ENCODE results near the gene NCR3LG1.

The NCR3LG1 gene

DNA sequence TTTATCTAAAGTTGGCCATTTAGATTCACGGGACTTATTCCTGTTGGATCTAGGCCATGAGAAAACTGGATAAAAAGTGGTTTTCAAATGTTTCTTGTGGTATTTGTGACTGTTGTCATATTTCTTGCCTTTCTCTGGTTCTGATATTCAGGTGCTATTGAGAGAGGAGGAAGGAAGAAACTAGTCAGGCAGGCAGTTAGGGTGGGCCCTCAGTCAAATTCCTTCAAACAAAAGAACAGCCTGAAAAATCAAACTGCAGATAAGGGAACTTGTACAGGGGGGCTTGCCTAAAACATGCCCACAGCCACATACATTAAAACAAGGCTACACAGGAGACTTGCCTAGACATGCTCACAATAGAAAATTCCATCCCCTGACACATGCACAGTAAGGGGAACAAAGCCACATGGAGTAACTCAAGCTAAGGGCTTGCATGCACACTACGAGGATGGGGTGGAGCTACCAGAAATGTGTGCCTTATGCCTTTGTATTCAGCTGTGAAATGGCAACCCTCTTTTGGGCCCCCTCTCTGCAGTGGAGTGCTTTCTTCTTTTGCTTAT lies 18.2 kb downstream of the NCR3LG1 start:
- in situ Hi-C loops (cut with MboI; ENCODE audit: low sequenced_read_pairs): no loop called here

DNA sequence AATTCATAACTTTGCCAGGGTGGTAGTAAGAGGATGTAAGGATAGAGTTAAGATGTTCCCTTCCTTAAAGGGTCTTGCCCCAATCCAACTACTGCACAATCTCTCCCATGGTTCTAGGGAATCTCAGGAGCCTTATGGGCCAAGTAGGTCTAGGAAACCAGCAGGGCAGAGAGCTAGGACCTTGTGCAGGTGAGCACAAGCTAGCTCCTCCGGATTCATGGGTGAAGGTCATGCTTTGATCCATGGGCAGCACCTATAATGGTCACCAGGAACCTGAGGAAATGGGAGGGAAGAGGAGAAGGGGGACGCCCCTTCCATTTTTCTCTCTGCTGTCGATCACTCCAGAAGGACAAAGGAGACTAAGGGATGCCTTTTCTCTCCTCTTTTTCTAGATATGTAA lies 20.0 kb downstream of the NCR3LG1 start:
- in situ Hi-C loops (cut with MboI; ENCODE audit: low sequenced_read_pairs): no loop called here

DNA sequence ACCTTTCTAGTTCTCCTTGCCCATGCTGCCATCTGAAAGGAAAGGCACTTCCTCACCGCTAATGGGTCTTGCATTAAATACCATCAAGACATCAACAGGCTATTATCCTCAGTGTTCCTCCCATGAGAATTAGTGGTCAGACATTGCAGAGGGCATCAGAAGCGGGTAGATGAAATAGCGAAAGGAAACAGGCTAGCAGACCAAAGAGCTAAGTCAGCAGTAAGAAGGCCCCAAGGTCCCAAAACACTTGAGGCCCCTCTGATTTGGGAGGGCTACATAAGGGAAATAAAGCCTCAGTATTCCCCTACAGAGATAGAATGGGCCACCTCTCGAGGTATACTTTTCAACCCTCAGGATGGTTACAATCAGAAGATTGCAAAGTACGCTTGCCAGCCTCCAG lies 23.9 kb downstream of the NCR3LG1 start:
- in situ Hi-C loops (cut with MboI; ENCODE audit: low sequenced_read_pairs): loop anchor here (25.0 kb wide), 1 partner anchor 137 kb away; no protein-coding TSS in a partner anchor

DNA sequence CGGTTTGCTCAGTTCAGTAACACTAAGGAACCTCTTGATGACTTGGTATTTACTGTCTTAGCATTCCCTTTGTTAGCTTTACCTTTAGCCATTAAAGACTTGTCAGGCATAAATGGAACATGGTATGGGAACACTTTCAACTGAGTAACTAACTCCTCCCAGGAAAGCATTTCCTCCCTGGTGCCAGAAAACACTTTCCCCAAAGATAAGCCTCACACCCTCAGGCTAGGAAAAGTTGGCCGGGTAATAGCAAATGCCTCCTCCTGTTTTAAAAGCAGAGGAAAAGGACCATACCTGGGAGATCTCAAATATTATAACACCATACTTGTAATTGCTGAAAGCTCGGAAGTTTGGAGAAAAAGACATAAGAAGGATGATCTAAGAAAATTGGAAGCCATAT lies 24.9 kb downstream of the NCR3LG1 start:
- in situ Hi-C loops (cut with MboI; ENCODE audit: low sequenced_read_pairs): loop anchor here (25.0 kb wide), 1 partner anchor 136 kb away; no protein-coding TSS in a partner anchor

DNA sequence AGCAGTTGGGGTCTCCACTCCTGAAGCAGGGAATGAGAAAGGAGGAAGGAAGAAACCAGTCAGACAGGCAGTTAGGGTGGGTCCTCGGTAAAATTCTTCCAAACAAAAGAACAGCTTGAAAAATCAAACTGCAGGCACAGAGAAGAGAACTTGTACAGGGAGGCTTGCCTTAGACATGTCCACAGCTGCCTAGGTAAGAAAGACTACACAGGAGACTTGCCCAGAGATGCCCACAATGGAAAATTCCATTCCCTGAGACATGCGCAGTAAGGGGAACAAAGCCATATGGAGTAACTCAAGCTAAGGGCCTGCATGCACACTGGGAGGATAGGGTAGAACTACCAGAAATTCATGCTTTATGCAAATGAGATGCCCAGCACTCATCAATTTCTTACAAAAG lies 27.1 kb downstream of the NCR3LG1 start:
- in situ Hi-C loops (cut with MboI; ENCODE audit: low sequenced_read_pairs): loop anchor here (25.0 kb wide), 1 partner anchor 134 kb away; no protein-coding TSS in a partner anchor

DNA sequence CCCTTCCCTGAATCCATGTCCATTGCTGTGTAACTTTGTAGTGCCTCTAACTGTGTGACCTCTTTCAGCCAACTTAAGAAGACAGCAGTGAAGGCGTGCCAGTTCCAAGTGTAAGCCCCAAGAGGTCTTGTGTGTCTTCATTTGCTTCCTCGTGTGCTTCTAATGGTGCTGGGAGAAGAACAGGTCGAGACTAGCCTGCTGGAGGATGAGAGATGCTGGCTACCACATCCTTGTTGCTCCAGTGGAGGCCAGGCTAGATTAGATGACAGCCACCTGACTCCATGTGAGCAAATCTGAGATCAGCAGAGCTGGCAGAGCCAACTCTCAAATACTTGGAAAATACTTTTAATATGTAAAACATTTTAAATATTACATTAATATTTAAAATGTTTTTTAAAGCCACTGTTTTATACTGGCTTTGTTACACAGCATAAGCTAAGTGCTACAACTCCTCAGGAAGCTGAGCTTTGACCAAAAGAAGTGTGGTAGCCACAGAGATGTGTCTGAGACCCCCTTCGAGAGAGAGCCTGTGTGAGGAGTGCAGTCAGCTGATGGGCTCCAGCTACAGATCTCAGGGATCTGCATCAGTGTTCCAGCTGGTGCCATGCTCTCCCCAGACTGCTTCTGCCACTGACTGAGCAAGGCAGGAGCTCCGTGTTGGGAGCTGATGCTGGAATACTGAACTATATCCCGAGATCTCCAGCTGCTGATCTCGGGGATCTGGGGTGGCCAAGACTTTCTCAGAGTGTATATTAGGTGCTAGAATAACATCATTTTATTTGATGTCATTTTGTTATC lies 28.0 kb downstream of the NCR3LG1 start:
- in situ Hi-C loops (cut with MboI; ENCODE audit: low sequenced_read_pairs): loop anchor here (25.0 kb wide), 1 partner anchor 133 kb away; no protein-coding TSS in a partner anchor

DNA sequence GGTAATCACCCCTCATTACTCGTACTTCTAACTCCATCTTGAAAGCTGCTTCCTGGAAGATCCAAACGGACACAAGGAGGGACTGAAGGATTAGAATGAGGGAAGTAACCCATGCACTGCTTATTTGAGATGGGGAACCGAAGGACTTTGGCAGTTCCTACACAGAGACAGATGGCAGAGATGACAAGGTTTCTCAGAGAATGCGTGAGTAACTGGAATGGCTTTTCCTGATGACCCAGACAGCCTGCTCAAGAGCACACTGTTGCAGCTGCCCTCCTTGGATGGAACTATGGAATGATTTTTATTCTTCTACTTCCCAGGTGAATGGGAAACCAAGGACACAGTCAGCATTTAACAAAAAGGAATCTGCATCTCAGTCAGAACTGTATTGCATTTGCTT lies 29.6 kb downstream of the NCR3LG1 start:
- in situ Hi-C loops (cut with MboI; ENCODE audit: low sequenced_read_pairs): loop anchor here (25.0 kb wide), 1 partner anchor 131 kb away; no protein-coding TSS in a partner anchor

DNA sequence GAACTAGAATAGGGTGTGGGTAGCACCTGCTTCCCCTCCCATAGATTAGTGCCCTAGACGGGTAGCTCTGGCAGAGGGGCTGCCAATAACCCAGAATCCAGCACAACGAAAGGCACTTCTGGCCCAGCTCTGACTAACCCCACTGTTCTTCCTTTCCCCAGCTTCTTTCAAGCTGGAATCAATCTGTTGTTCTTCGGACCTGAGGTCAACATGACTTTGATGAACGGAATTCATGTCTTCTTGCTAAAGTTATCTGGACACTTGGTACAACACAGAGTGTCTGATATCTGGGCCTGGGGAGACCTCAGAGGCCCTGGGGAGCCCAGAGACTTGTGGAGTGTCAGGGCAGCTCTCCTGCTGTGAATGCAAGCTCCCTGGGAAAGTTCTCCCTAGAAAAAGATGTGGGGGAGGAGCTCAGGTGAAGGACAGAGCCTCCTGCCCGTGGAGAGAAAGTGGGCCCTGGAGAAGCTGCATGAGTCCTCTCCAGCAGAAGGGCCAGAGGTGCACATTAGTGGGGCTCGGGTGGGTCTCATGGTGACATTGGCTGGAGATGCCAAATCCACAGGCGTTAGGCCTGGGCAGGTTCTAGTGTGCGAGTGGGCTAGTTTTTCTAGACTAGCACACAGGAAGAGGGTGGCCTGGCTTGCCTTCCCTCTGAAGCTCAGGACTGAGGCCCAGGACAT lies 30.6 kb downstream of the NCR3LG1 start:
- in situ Hi-C loops (cut with MboI; ENCODE audit: low sequenced_read_pairs): loop anchor here (25.0 kb wide), 1 partner anchor 130 kb away; no protein-coding TSS in a partner anchor

DNA sequence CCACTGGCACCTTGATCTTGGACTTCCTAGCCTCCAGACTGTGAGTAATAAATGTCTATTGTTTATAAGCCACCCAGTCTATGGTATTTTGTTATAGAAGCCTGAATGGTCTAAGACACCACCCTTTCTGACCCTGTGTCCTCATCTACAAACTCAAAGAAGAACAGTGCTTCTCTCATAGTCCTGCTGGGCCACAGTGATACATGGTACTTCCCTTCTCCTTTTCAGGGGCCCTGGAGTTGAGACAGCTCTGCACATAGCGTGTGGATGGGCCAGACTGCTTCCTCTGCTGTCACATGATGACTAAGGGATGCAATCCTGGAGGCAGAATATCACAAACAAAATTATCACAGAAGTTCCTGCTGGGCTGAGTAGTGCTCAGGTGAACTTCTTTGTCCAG lies 31.9 kb downstream of the NCR3LG1 start:
- in situ Hi-C loops (cut with MboI; ENCODE audit: low sequenced_read_pairs): loop anchor here (25.0 kb wide), 1 partner anchor 129 kb away; no protein-coding TSS in a partner anchor

DNA sequence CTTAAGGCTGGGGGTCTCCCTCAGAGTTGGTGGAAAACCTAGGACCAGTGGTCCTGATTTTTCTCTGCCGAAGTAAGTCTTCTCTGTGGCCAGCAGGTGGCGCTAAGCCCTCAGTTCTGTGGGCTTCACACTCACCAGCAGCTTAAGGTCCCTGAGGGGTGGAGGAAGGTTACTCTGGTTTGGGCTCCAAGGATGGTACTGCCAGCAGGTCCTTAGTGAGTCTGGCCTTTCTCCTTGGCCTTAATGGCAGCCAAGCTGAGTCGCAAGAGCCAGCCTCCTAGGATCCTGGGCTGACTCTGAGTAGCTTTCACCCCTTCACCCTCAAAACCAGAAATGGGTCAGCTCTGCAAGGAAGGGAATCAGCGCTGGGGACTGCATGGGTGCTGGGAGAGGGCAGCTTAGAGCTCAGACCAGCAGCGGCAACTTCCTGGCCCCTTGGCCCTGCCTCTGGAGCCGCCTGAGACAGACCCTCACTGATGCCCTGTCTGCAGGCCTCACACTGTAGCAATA lies 32.5 kb downstream of the NCR3LG1 start:
- in situ Hi-C loops (cut with MboI; ENCODE audit: low sequenced_read_pairs): loop anchor here (25.0 kb wide), 1 partner anchor 128 kb away; no protein-coding TSS in a partner anchor

DNA sequence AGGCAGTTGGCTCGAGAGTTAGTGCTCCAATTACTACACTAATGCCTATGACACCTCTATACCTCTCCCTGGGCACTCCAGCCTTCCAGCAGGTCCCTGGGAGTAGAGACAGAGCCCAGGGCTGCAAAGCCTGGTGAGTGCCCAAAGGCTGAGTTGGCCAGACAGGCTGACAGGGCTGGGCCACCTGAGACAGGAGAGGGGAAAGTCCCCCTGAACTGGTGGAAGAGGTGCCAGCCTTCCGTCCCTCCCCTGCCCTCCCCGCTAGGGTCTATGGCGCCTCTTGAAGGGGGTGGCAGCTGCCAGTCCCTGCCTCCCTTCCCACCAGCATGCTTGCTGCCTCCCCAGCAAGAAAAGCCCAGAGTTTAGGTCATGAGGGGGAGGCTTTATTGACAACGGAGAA lies 33.9 kb downstream of the NCR3LG1 start:
- in situ Hi-C loops (cut with MboI; ENCODE audit: low sequenced_read_pairs): loop anchor here (25.0 kb wide), 1 partner anchor 127 kb away; no protein-coding TSS in a partner anchor

DNA sequence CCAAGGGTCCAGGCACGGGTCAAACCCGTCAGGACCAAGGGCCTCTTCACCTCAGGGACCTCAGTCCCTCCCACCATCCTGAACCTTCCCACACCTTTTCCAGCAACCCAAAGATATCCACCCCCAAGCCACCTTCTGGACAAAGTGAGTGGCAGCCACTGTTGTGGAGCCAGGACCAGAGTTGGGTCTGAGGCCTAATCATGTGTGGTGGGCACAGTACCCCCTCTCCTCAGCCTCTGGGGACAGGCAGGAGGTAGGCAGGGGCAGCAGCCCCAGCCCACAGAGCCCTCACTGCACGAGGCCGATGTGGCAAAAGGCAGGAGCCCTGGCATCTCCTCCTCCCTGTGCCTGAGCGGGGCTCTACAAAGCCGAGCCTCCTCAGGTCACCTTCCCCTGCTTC lies 34.3 kb downstream of the NCR3LG1 start:
- in situ Hi-C loops (cut with MboI; ENCODE audit: low sequenced_read_pairs): loop anchor here (25.0 kb wide), 1 partner anchor 126 kb away; no protein-coding TSS in a partner anchor

DNA sequence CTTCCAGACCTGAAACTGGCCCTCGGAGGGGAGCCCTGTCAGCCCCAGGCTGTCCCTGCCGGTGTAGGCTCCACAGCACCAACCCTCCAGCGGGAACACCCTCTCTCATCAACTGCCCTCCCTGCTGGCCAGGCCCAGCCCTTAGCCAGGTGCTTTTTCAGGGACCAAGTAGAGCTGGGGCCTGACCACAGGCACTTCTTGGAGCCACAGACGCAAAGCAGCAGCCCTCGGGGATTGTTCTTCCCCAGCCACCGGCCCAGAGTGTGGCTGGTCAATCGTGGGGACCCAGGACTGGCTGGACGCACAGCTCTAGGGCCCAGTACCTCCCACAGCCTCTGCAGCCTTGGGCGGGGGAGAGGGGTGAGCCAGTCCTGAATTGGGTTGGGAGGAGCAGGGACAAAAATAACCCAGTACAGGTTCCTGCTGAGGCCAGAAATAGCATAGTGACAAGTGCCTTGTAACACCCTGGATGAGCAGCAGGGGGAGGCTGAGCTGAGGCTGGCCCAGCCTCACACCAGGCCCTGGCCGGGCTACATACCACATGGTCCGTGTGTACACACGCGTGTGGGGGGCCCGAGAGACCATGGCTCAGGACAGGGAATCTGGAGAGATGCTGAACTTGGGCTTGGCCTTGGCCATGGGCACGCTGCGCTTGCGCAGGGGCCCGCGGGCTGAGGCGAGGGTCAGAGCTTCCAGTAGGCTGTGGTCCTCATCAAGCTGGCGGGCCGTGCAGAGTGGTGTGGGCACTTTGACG lies 34.9 kb downstream of the NCR3LG1 start:
- in situ Hi-C loops (cut with MboI; ENCODE audit: low sequenced_read_pairs): loop anchor here (25.0 kb wide), 1 partner anchor 126 kb away; no protein-coding TSS in a partner anchor

DNA sequence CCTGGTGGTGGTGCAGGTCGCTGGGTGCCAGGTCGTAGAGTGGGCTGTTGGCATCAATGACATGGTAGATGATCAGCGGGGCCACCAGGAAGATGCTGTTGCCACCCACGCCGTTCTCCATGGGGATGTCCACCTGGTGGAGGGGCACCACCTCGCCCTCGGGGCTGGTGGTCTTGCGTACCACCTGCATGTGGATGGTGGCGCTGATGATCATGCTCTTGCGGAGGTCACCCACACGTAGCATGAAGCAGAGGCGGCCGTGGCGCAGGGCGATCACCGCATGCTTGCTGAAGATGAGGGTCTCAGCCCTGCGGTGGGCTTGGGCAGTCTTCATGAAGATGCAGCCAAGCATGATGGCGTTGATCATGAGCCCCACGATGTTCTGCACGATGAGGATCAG lies 35.7 kb downstream of the NCR3LG1 start:
- in situ Hi-C loops (cut with MboI; ENCODE audit: low sequenced_read_pairs): loop anchor here (25.0 kb wide), 1 partner anchor 125 kb away; no protein-coding TSS in a partner anchor

DNA sequence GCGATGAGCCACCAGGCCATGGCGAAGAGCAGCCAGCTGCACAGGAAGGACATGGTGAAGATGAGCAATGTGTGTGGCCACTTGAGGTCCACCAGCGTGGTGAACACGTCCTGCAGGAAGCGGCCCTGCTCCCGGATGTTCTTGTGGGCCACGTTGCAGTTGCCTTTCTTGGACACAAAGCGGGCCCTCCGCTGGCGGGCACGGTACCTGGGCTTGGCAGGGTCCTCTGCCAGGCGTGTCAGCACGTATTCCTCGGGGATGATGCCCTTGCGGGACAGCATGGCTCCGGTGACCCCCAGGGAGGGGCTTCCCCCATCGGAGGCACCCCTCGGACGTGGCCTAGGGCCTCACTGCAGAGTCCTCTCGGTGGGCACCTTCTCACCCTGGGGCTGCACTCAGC lies 36.2 kb downstream of the NCR3LG1 start:
- in situ Hi-C loops (cut with MboI; ENCODE audit: low sequenced_read_pairs): loop anchor here (25.0 kb wide), 1 partner anchor 124 kb away; no protein-coding TSS in a partner anchor

DNA sequence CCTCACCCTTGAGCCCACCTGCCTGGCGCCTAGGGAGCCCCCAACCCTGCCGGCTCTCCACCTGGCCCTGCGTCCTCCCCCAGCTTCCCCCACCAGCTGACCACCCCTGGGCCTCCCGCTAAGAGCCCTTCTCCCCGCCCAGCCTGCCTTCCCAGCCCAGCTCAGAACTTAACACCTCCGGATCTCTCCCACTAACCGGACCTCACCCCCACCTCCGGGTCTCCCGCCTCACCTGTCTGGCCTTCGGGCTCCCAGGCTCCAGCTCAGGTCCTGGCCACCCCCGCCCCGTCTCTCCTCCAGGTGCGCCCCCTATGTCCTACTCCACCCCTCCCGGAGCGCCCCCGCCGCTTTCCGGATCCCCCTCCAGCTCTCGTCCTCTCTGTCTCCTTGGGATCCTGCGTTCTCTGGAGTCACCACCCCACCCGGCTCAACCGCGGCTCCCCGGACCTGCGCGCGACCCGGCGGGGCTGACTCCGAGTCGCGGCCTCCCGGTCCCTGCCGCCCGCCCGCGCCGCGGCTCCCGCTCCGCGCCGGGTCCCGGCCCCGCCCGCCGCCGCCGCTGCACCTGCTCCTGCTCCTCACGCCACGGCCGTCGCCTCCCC lies 37.1 kb downstream of the NCR3LG1 start, which contains the start of gene KCNJ11:
Gene KCNJ11 (minus strand): TSS at position 51 of the 602 bp plus-strand sequence. CDS start 568 bp downstream, outside the sequence.
- in situ Hi-C loops (cut with MboI; ENCODE audit: low sequenced_read_pairs): loop anchor here (25.0 kb wide), 1 partner anchor 124 kb away; no protein-coding TSS in a partner anchor

DNA sequence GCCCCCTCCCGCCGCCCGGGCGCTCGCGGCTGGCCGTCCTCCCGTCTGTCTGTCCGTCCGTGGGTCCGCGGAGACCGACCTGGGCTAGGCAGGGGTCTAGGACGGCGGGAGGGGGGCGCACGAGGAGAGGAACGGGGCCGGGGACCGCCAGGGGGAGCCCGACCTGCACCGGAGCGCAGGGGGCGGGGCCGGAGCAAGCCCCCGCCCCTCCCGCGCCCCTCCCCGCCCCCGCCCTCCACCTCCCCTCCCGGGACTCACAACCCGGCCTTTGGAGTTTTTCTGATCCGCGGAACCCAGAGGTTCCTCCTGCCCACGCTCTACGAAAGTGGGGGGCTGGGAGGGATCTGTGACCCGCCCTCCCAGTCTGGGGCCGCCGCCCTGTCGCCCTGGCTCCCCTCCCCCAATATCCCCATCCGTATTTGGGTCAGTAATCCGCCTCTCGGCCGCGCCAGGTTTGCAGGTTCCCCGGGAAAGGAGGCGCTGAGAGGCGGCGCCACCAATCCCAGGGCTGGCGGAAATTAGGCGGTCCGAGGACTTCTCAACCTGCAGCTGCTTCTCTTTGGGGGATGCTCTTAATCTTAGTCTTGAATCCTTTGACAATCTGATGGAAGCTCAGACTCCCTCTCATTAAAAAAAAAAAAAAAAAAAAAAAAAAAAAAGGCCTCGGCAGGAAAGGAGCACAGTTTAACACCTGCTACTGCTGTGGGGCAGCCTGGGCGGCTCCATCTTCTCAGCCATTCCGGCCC lies 37.8 kb downstream of the NCR3LG1 start:
- in situ Hi-C loops (cut with MboI; ENCODE audit: low sequenced_read_pairs): loop anchor here (25.0 kb wide), 1 partner anchor 123 kb away; no protein-coding TSS in a partner anchor

DNA sequence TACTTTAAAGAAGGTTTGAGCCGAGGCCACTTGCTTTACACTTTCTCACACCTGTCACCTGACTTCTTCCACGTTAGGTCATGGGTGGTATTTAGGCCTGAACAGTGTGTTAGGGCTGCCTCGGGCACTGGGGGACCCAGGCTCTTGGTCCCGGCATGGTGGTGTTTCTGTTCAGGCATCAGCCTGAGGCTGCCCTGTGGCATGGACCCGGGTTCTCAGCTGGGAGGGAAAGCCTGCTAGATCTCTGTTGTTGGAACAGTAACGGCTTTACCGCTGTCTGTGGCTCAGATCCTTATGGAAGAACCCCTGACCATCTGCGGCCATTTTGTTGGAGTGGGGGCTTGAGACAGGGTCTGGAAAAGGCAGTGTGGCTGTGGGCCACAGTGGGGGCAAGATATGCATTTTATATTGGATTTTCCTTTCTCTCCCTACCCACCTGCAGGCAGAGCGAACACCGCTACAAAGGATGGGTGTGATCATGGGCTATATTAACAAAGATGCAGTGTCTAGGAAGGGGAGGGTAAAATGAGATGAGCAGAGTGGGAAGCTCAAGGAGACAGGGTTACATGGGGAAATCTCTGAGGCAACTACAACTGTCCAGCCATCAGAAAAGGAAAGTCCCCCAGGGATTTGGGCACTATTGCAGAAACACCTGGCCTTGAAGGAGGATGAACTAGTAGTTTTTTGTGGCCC lies 38.5 kb downstream of the NCR3LG1 start:
- in situ Hi-C loops (cut with MboI; ENCODE audit: low sequenced_read_pairs): loop anchor here (25.0 kb wide), 1 partner anchor 122 kb away; no protein-coding TSS in a partner anchor

All from HL-60/S4 treated with phorbol 12-myristate 13-acetate at 8.2 ng/mL for 4 days and 3 days (cell line).